PFSK-1 (cell line): Measurements from ENCODE around the gene ADSS2.

Source experiments
- FOXP2 ChIP-seq: optimal IDR thresholded peaks from 2 replicates; pipeline ENCODE3; 2011; ENCODE audit warnings: borderline replicate concordance, control low read depth, inconsistent platforms; ENCODE audit not compliant: insufficient read depth; ENCODE audit errors: extremely low read length, extremely low read depth
- POLR2AphosphoS5 ChIP-seq: IDR thresholded peaks from 2 replicates; pipeline ENCODE4 v1.6.1; 2012; ENCODE audit warnings: low read depth, mild to moderate bottlenecking, control low read depth, low read length, moderate library complexity
- SIN3A ChIP-seq: IDR thresholded peaks from 2 replicates; pipeline ENCODE4 v1.6.1; 2012; ENCODE audit warnings: mild to moderate bottlenecking, low read length, moderate library complexity, borderline replicate concordance; ENCODE audit not compliant: insufficient read depth
- TAF1 ChIP-seq: IDR thresholded peaks from 2 replicates; pipeline ENCODE4 v1.6.1; 2012; ENCODE audit warnings: low read length, control low read depth, borderline replicate concordance; ENCODE audit not compliant: insufficient read depth
- TF ChIP-seq, protein P1 (sequence below), 2 experiments: IDR thresholded peaks; 2 replicates each; pipeline versions ENCODE4 v1.6.1 to v1.8.0; 2011 to 2012; ENCODE audit warnings: low read depth in 2 of 2, low read length in 2 of 2, control low read depth in 1 of 2, inconsistent platforms in 1 of 2, mild to moderate bottlenecking in 1 of 2, moderate library complexity in 1 of 2; ENCODE audit not compliant: insufficient read depth in 1 of 2

ADSS2 gene

DNA sequence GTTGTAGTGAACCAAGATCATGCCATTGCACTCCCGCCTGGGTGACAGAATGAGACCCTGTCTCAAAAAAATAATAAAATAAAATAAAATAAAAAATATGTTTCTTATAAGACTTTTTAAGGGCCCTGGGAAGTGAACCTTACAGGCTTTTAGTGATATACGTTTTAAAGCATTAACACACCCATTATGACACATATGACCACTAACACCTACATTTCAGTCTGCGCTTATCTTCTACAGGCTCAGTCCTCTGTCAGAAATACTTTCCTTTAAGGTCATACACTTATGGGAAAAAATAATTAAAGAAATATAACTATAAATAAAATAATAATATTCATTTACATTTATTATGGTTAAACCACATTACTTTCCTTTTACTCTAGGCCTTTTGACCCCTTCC, 21.9 kb downstream of the ADSS2 start:
- TF ChIP-seq, protein P1, sequence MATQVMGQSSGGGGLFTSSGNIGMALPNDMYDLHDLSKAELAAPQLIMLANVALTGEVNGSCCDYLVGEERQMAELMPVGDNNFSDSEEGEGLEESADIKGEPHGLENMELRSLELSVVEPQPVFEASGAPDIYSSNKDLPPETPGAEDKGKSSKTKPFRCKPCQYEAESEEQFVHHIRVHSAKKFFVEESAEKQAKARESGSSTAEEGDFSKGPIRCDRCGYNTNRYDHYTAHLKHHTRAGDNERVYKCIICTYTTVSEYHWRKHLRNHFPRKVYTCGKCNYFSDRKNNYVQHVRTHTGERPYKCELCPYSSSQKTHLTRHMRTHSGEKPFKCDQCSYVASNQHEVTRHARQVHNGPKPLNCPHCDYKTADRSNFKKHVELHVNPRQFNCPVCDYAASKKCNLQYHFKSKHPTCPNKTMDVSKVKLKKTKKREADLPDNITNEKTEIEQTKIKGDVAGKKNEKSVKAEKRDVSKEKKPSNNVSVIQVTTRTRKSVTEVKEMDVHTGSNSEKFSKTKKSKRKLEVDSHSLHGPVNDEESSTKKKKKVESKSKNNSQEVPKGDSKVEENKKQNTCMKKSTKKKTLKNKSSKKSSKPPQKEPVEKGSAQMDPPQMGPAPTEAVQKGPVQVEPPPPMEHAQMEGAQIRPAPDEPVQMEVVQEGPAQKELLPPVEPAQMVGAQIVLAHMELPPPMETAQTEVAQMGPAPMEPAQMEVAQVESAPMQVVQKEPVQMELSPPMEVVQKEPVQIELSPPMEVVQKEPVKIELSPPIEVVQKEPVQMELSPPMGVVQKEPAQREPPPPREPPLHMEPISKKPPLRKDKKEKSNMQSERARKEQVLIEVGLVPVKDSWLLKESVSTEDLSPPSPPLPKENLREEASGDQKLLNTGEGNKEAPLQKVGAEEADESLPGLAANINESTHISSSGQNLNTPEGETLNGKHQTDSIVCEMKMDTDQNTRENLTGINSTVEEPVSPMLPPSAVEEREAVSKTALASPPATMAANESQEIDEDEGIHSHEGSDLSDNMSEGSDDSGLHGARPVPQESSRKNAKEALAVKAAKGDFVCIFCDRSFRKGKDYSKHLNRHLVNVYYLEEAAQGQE (IDR thresholded peaks at IDR 0.05; ENCODE audit: insufficient read depth in 1 of 2, low read depth in 2 of 2, low read length in 2 of 2), result no peak
- no peak for TF ChIP-seq FOXP2
- no peak for TF ChIP-seq SIN3A
- TF ChIP-seq TAF1, result no peak
- TF ChIP-seq POLR2AphosphoS5, result no peak

DNA sequence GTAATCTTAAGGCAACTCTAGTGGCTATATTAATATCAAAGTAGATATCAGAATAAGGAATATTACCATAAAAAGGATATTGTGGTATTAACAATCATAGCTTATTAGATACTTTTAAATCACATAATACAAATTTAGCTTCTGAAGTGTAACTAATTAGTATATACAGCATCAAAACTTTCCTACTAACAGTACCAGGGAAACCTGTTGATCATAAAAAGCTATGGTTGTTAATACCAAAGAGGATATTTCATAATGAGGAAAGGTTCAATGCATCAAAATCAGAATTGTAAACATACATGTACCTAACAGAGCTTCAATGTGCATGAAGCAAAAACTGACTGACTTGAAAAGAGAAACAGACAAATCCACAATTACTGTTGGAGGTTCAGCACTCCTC, 24.1 kb downstream of the ADSS2 start:
- TF ChIP-seq SIN3A, result no peak
- no peak for TF ChIP-seq TAF1
- TF ChIP-seq POLR2AphosphoS5, result no peak
- TF ChIP-seq, protein P1 (IDR thresholded peaks at IDR 0.05; ENCODE audit: insufficient read depth in 1 of 2, low read depth in 2 of 2, low read length in 2 of 2), result no peak
- no peak for TF ChIP-seq FOXP2

DNA sequence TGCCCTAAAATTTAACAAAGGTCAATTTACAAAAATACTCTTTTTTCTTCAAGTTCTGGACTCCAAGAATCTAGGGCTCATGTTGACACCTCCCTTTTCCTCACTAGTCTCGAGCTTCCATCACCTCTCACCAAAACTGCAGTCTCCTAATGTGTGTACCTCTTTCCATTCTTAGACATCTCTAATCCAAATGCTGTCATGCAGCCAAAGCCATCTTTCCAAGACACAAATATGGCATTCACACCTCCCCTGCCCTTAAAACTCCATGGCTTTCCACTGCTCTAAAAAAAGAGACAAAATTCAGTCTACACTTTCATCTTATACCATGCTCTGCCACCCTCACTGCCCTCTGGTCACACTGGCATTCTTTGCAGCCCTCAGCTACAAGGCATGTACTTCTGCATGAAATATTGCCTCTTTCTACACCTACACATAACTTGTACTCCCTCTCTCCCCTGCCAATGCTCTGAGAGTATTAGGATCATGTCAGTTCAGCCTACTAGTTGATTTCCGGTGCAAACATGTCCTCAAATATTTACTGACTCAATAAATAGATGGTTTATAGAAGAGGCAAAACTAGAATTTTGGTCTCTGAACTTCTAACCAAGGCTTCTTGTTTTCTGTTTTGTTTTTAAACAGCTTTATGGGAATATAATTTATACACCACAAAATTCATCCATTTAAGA, 26.9 kb downstream of the ADSS2 start:
- TF ChIP-seq TAF1 (no peak), POLR2AphosphoS5 (no peak), SIN3A (no peak), FOXP2 (no peak)
- TF ChIP-seq, protein P1 (IDR thresholded peaks at IDR 0.05; ENCODE audit: insufficient read depth in 1 of 2, low read depth in 2 of 2, low read length in 2 of 2), result no peak

DNA sequence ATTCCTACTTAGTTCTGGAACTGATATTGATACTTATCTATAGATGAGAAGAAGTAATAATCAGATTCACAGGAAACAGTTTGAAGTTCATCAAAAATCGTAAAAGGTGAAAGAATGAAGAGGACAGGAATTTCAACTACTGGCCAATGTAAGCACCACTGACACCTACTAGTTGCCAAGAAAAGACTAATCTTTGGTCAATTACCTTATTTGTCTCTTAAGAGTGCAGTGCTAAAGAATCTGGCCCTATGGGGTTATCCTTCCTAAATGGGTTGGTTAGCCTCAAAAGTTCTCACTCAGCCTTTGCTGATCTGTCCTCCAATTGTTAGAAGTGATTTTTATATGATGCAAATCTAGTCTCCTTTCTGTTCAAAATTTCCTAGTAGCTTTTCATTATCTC, 29.5 kb downstream of the ADSS2 start:
- TF ChIP-seq SIN3A (no peak), FOXP2 (no peak), POLR2AphosphoS5 (no peak), TAF1 (no peak)

DNA sequence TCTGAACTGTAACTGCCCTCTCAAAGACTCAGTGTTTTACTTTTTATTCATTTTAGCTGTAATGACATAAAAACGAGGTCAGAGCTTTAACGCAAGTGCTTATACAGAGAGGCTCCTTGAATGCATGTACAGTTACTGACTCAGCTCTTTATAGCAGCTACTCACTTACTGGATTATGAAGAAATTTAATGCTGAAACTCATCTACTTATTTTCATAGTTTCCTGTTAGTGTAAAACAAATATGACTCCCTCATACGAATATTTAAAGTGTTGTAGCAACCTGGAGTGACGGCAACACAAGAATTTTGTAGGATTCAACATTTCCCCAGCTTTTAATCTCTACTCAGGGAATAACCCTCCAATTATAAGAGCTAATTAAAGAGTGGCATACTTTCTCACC, 32.7 kb downstream of the ADSS2 start:
- TF ChIP-seq, protein P1 (IDR thresholded peaks at IDR 0.05; ENCODE audit: insufficient read depth in 1 of 2, low read depth in 2 of 2, low read length in 2 of 2), result no peak
- no peak for TF ChIP-seq SIN3A
- no peak for TF ChIP-seq FOXP2
- no peak for TF ChIP-seq POLR2AphosphoS5
- no peak for TF ChIP-seq TAF1
